Measurements from ENCODE around the gene PKHD1.

GRCh38 chr6:51846531-51846930 lies 240.9 kb downstream of the PKHD1 start:
- TF ChIP-seq FOXP2 (optimal IDR thresholded peaks at IDR 0.05; ENCODE audit: borderline replicate concordance, extremely low read depth, extremely low read length, insufficient read depth) (no peak), POLR2AphosphoS5 (IDR thresholded peaks at IDR 0.05; ENCODE audit: low read depth, low read length) (no peak)
